ENCODE results near the gene TXNDC16.
"Not testable (repeated sequence)": the region's sequence is repeated elsewhere in the genome, so short reads cannot be mapped to it uniquely, and the experiment has no call there.

The TXNDC16 gene

DNA sequence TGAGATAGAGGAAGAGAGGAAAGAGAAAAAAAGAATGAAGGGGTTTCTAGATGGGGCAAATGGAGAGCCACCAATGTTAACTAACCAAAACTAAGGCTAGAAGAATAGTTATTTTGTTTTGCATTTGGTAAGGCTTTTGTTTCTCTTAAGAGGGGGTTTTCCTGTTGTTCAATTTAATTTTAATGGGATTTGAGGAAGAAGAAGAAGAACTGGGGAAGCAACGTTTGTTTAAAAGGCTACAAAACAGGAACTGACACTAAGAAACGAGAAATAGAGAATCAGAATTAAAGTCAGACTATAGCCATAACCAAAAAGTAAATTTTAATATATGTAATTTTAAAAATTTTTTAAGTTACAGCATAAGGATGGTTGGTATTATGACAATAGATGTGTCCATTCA, 13.7 kb downstream of the TXNDC16 start:
- DNase-seq = no peak

DNA sequence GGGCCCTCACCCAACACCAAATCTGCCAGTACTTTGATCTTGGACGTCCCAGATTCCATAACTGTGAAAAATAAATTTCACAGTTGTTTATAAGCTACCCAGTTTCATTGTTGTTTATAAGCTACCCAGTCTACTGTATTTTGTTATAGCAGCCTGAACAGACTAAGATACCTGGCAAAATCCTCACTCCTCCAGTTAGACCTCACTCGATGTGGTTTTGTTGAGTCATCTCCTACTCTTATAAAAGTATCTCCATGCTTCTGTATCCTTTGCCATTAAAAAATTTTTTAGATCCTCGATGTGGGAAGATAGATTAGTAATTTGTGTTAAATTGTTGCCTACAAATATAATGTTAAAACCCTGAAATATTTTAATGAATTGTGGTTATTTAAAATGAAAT, 16.0 kb downstream of the TXNDC16 start:
- no peak for DNase-seq

DNA sequence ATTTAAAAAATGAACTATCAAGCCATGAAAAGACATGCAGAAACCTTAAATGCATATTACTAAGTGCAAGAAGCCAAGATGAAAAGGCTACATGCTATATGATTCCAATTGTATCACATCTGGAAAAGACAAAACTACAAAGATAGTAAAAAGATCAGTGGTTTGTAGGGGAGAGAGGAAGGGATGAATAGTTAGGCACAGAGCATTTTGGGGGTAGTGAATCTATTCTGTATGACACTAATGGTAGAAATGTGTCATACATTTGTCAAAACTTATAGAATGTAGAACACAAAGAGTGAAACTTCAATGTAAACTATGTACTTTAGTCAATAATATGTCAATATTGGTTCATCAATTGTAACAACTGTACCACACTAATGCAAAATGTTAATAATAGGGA, 20.8 kb downstream of the TXNDC16 start:
- no peak for DNase-seq

DNA sequence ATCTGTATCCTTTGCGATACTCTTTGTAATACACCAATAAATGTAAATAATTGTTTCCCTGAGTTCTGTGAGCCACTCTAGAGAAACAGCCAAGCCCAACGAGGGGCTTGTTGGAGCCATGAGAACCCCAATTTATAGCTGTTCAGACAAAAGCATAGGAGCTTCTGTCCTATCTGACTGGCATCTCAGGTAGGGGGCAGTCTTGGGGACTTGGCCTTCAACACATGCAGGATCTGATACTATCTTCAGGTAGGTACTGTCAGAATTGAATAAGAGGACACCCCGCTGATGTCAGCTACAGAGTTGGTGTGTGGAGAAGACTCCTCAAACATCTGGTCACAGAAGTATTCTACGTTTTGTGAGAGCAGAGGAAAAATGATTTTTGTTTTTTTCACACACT, 25.3 kb downstream of the TXNDC16 start:
- no peak for DNase-seq

DNA sequence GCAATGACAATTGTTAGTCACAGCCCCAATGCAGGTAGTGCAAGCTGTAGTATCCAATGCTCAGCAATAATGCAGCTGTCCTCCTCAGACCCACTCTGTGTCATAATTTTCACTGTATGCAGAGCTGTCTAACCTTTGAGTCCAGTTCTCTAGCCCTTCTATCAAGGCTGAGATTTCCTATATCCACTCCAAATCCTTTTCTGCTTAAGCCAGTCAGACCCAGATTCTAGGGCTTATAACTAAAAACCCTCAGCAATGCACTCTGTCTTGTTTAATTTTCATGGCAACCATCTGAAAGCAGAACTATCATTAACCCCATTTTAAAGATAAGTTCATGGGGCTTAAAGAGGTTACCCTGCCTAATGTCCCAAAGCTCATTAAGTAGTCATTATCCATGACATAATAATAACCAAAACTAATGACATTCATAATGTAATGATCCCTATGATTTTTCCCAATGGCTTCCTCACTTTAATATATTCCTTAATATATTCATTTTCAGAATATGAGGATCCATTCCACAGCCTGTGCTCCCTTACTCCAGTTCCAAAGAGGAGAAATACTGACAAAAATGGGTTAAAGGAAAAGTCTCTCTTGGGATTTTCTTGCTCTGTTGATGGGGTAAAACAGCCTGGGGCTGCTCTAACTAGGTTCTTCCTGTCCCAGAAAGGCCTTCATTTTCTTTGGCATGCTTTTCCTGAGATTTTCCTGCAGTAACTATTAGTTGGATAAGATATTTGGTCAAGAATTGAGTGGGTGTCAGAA, 29.5 kb downstream of the TXNDC16 start:
- no peak for DNase-seq

DNA sequence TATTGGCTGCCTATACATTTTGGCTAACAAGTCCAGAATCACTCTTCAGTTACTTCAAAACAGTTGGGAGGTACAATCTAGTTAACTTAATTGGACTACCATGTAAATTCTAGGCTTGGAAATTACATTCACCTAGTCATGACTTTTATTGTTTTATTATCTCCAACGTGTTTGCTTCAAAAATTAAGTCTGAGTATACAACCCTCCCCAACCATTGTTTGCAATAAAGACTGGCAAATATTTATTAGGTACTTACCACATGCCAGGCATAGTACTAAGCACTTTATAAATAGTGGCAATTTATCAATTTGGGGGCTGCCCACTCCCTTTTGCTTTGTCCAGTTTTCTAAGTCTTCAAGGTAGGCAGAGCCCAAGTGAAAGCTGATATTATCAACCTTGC, 30.3 kb downstream of the TXNDC16 start:
- DNase-seq = no peak

DNA sequence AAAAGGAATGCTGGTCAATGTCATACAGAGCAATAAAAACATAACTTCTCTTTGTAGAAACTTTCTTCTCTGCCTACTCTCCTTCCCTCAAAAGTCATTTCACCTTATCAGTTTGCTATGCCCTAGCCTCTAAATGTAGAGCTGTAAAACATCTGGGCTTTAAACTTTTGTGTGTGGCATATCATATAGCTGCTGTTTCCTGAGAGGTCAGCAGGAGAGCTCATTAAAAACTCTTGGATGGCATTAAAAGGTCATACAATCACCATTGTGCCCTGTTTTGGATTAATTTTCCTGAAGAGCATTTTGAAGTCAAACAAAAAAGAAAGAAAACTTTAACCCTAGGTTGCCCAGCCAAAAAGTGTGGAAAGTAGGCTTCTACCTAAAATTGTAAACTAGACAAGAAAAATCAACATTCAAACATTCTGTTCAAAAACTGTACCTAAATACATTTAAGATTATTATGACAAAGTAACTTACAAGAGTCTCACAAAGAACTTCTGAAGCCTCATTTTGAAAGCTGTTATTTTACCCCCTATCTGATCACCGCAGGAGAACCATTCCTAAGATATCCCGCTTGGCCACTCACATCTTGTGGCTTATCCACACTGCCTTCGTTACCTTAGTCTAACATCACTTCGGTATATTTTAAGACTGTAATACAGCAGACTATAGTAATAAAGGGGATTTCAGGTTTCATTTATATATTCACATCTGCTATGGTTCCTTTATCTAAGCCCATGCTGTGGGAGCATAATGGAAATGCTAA, 38.1 kb downstream of the TXNDC16 start:
- no peak for DNase-seq

DNA sequence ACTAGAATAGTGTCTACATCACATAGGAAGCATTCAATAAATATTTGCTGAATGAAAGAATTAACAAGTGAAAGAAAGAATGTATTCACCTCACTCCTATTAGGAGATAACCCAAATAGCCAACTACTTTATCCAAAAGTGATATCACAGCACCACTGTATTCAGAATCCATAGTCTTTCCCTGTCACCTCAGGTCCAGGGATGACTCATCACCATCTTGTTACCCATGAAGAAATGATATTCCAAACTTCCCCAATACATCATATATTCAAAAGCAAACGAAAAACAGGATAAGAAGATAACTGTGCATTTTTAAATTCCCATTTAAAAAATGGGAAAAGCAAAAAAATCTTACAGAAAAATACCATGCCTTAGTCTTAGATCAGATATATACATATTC, 39.1 kb downstream of the TXNDC16 start:
- no peak for DNase-seq

DNA sequence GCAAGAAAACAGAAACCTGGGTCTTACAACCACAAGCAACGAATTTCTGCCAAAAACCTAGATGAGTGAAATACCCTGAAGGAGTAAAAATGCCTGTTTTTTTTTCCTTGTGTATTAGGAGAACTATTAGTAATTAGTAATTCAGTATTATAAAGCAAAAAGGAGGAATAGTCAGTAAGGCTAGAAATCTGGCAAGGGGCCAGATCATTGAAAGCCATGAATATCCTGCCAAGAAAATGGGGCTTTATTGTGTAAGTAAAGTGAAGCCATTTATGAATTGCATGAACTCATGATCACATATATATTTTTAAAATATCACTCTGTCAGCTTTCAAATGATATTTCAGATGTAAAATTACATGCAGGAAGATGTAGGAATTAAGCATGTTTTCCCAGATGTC, 57.9 kb downstream of the TXNDC16 start:
- no peak for DNase-seq

DNA sequence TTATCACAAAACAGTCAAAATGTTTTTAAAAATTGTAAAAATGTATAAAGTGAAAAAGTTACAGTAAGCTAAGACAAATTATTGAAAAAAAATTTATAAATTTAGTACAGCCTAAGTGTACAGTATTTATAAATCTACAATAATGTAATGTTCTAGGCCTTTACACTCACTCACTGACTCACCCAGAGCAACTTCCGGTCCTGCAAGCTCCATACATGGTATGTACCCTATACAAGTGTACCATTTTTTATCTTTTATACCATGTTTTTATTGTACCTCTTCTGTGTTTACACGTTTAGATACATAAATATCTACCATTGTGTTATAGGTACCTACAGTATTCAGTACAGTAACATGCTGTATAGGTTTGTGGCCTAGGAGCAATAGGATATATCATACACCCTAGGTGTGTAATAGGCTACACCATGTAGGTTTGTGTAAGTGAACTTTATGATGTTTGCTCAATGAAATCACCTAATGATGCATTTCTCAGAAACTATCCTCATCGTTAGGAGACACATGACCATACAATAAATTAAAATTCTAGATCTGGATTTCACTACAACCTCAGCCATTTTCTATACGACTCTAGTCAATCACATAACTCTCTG, 66.8 kb downstream of the TXNDC16 start:
- DNase-seq = no peak

DNA sequence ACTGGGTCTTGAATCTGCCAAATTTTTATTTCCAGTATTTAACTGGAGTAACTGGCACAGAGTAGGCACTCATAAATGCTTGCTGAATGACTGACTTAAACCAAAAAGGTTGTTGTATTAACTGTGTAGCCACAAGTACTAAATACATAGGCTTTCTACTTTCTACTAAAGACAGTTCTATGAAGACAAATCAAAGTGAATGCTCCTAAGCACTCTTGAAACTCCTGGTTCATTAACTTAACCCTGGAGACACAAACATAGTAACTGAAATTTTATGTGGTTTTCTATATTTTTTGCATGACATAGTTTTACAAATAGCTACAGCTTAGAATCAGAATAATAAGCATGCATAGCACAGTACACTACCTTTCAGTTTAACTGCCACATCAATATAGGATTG, 70.4 kb downstream of the TXNDC16 start:
- DNase-seq = no peak

DNA sequence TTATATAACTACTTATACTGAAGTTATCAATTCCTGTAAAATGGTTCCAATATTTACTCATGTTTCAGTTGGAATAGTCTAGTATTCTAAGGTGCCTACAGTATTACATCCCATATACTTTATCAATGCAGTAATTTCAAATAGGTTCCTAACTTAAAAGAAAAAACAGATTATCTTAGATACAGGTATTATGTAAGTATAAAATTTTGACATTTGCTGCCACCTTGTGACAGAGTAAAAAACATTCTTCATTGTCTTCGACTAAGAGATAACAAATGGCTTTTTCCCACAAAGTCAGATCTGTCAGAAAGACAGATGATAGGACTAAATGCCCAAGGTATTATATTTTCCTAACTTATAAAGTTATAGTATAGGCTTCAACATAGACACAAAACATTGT, 78.7 kb downstream of the TXNDC16 start:
- no peak for DNase-seq

DNA sequence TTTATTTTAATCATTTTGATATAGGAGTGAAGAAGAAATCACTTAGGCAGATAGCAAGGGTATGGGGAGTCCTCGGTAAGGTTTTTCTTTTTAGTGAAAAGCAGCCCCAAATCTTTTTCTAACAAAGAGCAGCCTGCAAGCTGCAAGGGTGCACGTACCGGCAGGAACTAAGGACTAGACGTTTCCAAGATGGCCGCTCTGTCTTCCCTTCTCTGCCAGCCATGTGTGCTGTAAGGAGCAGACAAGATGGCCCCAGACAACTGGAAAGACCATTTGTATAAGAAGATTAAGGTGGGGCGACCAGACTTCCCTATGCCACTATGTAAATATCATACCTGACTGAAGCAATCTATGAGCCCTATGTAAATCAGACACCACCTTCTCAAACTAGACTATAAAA, 79.6 kb downstream of the TXNDC16 start:
- DNase-seq = no peak

DNA sequence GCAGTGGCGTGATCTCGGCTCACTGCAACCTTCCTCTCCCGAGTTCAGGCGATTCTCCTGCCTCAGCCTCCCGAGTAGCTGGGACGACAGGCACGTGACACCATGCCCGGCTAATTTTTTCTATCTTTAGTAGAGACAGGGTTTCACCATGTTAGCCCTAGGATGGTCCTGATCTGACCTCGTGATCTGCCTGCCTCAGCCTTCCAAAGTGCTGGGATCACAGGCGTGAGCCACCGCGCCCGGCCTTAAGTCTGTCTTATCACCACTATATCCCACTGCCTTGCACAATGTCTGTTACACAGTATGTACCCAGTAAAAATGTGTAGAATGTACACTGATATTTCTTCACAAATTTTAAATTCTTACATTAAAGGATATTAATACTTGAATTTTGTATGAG, 80.1 kb downstream of the TXNDC16 start:
- DNase-seq = not testable (repeated sequence)

DNA sequence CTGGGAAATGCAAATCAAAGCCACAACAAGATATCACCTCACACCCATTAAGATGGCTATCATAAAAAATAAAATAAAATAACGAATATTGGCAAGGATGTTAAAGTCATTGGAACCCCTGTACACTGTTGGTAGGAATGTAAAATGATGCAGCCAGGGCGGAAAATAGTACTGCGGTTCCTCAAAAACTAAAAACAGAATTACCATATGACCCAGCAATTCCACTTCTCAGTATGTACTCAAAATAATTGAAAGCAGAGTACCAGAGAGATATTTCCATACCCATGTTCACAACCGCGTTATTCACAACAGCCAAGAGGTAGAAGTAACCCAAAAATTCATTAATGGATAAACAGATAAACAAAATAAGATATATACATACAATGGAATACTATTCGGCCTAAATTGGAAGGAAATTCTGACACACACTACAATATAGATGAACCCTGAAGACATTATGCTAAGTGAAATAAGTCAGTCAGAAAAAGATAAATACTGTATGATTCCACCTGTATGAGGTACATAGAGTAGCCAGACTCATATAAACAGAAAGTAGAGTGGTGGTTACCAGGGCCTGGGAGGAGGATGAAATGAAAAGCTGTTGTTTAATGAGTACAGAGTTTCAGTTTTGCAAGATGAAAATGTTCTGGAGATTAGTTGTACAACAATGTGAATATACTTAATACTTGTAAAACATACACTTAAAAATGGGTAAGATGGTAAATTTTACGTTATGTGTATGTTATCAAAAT, 84.6 kb downstream of the TXNDC16 start:
- DNase-seq = no peak

DNA sequence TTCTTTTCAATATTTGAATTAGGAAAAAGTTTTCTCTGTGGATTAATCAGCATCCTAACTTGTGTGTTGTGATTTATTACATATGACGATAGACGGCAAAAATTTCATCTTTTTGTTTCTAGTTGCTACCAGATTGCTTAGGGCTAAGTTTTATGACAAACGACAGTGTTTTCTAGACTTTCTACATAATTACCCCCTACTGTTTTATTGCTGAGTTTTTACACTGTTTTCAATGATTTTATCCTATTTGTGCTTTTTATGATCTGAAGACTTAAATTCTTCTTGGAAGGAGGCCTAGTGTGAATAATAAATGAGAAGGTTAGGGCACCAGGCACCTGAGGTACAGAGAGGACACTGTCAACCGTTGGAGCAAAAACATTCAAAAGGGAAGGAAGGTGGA, 88.1 kb downstream of the TXNDC16 start:
- DNase-seq = no peak

DNA sequence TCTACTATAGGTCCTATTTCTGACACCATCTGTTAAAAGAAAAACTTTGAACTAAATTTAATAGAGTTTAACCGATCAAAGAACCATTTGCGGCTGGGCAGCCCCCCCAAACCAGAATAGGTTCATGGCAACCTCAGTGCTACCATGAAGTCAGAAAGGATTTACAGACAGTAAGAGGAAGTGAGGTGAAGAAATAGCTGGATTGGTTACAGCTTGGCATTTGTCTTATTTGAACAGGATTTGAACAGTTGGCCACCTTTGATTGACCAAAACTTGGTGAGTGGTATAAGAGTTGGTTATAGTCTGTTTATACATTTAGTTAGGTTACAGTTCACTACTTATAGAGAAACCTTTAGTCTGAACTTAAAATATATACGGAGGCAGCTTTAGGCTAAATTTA, 88.9 kb downstream of the TXNDC16 start:
- no peak for DNase-seq

DNA sequence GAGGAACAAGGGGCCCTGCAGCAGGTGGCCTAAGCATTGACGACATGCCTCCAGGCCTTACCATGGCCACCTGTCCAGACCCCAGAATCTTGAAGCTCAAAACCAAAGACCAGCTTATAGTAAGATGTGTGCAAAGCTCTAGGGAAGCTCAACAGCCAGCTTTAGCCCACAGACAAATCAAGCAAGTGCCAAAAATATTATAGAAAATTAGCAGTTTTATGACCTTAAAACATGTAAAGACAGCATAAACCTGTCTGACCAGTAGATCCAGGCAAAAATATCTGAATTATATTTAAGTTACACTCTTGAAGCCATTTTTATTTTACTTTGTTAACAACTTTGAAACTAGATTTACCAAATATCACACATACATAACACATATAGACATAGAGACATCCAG, 90.6 kb downstream of the TXNDC16 start:
- no peak for DNase-seq

DNA sequence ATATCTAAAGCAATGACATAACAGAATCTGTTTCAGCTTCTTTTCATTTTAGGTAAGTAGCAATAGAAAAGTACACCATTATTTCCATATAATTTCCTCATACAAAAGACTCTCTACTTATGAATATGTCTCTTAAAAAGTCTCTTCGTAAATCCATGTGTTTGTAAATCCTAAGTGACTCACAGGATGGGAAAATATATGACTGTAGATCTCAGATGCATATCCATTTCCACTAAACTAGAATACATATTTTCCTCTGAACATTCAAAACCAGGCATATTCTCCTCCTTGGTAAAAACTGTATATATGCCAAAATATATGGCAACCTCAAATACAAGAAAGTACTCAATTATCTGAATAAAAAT, 93.6 kb downstream of the TXNDC16 start:
- no peak for DNase-seq

DNA sequence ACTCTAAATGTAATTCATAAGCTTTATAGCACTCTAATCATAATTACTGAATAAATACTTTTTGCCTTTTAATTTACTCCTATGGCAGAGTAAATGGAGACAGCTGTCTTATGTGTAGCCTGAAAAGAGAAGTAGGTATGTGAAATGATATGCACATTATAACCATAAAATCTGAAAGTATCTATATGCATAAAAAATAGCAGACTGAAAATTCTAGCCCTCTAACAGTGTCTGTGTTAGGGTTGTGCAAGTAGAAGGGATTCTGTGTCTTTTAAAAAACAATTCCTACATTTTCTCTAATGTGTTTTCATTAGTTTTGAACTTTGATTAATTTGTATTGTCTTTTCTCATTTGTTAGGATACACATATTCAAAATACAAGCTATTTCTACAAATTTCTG, 94.9 kb downstream of the TXNDC16 start:
- no peak for DNase-seq

DNA sequence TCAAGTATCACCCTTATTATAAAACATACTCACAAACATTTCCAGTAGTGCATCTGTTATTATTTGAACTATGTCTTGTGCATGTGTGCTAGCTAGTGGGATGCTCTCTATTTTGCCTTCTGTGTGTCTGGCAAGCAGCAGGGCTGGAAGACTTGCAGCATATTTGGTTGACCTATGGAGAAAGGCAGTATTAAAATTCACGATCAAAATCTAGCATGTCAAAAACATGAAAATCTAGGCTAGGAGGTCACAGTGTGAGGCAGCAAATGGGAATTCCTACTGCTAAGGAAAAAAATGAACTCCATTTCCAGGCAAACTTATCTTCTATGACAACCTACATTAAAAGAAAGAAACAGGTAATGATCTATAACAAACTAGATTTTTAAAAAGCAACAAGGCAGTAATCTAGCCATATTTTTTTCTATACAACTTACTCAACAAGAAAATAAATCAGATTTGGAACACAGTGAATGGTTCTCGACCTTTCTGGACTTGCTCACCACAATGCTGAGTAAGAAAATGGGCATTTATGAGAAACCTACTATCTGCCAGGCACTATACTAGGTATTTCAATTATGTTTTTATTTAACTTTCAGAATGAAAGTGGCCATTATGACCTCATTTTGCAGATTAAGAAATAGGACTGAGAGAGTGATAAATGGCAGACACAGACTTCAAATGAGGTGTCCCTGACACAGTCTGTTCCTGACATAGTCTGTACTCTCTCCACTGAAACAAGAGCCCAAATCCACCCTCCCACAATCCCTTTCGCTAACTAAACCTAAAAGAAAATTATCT, 96.8 kb downstream of the TXNDC16 start:
- DNase-seq = no peak

DNA sequence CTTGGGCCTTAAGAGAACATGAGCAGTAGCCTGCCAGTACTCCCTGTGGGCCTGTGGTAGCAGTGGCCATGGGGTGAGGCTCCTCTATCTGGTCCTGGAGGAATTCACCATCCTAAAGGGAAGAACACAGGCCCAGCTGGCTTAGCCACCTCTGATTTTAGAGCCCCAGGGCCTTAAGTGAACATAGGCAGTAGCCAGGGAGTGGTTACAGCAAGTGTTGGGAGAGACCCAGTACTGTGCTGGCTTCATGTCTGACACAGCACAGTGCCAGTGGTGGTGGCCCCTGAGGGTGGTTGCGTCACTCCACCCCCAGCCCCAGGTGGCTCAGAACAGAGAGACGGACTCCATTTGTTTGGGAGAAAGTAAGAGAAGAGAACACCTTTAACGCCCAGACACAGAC, 105.1 kb downstream of the TXNDC16 start:
- no peak for DNase-seq

DNA sequence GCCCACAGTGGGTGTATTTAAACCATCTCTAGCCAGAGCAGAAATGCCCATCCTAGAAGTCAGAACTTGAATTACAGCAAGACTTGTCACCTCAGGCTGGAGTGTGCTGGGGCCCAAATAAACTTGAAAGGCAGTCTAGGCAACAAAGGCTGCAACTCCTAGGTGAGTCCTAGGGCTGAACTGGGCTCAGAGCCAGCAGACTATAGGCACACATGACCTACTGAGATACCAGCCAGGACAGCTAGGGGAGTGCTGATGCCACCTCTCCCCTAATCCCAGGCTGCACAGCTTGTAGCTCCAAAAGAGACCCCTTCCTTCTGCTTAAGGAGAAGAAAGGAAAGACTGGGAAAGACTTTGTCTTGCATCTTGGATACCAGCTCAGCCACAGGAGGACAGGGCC, 106.0 kb downstream of the TXNDC16 start:
- DNase-seq = no peak
